Suppressor macrophage treated with lipopolysaccharide for 4 hours (primary cell): ENCODE data around the gene PCF11.

Experiments used
- DNase-seq: peaks from one replicate; pipeline ENCODE4 v3.0.0-alpha.2; 2020

PCF11 gene

DNA sequence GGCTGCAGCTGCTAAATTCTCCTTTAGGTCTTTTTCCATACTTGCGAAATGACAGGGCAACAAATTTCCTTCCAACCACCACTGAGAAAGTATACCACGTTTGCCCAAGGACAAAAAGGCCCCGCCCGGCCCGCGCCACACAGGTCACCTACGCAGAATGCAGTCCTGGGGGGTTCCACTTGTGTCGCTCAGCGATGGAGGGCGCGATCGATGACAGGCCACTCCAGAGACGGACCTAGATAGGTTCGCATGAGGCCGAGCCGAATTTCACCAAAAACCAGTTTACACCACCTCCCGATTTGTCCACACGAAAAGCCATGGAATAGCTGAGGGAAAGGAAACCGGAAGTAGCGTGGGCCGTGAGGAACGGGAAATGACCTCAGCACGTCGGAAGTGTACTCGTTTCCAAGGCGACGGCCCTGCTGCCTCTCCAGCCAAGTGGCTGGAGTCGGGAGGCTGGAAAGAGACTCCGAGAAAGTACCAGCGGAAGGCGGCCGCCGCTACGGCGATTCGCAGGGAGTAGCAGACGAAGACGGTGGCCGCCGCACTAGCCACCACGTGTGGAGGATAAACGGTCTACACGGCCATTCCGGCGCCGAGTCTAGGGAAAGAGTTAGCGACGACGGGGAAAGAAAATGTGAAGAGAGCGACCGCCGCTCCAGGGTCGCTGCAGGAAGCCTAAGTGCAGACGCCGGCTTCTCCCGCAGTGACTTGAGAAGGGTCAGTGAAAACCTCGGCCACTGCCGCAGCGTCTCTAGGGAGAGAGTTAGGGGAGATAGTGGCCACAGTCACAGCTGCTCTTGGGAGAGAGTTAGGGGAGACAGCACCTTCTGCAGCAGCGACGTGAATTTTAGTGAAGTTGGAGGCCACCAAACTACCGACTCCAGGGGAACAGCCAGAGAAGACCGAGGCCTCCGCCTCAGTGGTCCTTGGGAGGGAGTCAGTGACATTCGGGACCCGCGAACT is 36.7 kb downstream of the PCF11 start, which contains the start of gene ANKRD42:
Gene ANKRD42 (plus strand): TSS at position 398 of the 966 bp plus-strand sequence. CDS start 959 bp downstream, outside the sequence.
- DNase-seq = peak; percentile 97

DNA sequence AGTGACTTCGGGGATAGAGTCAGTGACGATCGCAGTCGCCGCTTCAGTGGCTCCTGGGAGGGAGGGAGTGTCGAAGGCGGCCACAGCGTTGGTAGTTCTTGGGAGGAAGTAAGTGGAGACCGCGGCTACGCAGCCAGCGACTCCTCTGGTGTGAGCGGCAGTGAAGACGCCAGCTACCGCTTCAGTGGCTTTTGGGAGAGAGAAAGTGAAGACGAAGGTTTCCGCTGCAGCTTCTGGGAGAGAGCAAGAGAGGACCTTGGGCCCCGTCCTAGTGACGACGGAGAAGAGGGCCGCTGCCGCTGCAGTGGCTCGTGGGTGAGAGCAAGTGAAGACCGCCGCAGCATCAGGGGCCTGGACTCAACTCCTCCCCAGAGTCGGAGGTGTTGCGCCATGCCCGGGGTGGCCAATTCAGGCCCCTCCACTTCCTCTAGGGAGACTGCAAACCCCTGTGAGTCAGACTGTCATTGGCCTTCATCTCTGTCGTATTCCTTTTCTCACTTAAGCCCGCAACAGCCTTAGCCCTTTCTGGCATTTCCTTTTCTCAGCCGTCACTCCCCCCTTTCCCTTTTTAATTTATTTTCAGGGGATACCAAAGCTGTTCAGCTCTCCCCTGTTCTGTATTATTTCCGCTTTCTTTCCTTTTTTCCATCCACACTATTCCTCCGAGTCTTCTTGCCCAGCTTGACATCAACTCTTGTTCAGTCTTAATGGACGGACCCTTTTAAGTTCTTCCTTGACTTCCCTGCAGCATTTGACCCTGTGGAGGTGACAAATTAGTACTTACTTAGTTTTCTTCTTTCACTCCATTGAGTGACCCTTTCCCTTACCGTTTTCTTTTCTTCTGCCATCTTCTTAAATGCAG is 37.6 kb downstream of the PCF11 start:
- DNase-seq = peak; percentile 85

DNA sequence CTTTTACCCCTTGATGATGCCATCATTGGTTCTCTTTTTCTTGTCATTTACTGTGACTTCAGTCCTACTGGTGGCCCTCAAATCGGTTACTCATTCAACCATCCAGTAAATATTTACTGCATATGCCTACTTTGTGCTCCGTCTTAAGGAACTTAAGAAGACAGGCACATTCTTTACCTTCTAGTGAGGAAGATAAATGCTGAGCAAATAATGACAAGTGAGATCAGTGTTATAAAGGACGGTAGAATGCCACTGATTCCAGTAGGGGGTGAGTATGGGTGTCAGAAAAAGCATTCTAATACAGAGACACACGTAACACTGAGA is 38.2 kb downstream of the PCF11 start:
- DNase-seq = peak; percentile 54

DNA sequence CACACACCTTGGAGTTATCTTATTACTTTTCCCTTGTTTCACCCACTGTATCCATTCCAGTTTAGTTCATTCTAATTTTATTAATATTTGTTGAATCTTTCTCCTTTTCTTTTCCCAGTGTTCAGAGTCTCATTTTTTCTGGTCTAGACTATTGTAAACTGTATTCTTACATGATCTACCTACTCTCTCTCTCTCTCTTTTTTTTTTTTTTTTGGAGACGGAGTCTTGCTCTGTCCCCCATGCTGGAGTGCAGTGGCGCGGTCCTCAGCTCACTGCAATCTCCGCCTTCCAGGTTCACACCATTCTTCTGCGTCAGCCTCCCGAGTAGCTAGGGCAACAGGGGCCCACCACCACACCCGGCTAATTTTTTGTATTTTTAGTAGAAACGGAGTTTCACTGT is 38.7 kb downstream of the PCF11 start:
- no peak for DNase-seq

DNA sequence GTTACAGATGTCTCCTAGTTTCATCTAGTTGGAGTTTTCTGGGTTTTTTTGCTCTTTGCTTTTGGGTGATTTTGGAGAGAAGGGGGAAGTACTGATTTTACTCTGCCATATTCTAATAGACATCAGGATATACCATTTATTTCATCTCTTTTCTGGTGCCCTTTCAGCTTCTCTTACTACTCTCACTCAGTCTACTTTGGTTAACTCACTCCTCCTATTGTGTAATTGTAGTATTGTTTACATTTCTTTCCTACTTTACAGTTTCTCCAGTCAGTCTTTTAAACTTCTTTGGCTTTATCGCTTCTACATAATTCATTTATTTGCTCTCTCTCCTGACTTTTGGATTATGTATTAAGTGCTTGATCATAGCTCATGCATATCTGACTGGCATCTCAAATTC is 43.1 kb downstream of the PCF11 start:
- DNase-seq = no peak

DNA sequence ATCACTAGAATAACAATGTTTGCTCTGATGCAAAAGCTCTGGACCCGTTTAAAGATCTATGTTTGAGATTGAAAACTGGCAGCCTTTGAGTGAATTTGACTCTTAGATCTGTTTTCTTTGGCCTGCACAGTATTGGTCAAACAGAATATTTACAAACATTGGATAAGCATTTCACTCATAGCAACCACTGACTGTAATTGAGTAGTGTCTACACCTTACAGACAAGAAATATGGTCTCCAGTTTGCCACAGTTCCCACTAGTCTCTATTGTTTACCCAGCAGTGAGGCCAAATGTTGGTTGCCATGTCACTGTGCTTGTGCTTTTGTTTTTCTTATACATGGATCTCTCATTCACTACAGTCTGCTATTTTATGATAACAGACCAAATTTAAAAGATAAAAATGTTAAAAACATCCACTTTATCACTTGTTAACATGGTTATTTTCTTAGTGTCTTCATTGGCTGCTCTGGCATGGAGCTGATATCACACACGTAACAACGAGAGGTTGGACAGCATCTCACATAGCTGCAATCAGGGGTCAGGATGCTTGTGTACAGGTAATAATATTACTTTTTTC is 48.8 kb downstream of the PCF11 start:
- no peak for DNase-seq

DNA sequence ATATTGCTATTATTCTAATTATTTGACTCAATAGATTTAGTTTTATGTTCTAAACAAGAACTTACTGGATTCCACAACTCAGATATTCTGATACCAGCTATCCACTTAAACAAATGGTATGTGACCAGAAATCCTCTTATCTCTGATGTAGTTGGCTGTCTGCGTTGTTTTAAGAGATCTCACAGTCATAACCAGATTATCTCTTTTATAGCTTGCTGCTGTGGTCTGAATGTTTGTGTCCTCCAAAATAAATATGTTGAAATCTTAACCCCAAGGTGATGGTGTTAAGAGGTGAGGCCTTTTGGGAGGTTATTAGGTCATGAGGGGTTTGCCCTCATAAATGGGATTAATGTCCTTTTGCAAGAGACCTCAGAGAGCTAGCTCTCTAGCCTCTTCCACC is 49.3 kb downstream of the PCF11 start:
- no peak for DNase-seq

DNA sequence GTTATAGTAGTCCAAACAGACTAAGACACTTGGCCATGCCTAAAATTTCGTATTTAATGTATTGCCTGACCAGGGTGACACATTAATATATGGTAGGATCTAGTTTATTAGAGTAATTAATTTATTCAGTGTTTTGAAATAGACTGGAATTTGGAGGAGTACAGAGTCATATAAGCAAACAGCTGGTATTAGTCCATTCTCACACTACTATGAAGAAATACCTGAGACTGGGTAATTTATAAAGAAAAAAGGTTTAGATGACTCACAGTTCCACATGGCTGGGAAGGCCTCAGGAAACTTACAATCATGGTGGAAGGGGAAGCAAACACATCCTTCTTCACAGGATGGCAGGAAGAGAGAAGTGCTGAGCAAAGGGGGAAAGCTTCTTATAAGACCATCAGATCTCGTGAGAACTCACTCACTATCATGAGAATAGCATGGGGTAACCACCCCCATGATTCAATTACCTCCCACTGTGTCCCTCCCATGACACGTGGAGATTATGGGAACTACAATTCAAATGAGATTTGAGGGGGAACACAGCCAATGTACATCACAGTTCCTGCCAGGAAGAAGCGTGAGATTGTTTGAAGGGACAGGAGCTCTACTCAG is 49.9 kb downstream of the PCF11 start:
- DNase-seq = peak; percentile 12

DNA sequence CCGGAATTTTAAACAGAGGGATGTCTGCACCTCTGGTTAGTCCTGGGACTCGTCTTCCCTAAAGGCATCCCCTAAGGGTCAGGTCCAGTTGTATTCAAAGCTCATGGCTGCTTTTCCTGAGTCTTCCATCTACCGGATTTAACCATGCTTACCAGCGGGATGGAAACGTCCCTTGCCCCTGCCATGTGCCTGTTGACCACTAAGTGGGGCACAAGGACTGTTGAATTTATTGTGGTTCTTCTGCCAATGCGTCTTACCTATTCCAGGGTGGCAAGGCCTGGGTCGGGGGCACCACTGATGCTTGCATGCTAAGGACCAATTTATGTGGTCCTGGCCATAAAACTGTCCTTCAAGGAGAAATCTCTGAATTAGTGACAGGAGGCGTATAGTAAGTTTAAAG is 62.2 kb downstream of the PCF11 start:
- no peak for DNase-seq

DNA sequence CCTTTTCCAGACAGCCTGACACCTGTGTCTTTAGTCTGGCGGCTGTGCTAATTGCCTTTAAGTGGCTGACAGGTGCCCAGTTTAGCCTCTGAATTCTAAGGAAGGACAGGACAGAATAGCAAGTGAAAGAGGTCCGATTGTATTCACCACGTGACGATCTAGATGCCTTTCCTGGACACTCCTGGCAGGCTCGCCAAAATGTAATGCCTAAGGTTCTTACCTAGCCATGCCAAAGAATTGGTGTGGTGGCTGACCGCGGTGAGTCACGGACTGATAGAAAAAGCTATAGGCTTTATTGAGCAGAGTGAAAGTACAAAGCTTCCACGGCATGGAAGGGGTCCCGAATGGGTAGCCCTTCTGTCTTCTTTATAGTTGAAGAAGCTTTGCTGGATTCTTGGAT is 63.3 kb downstream of the PCF11 start:
- no peak for DNase-seq

DNA sequence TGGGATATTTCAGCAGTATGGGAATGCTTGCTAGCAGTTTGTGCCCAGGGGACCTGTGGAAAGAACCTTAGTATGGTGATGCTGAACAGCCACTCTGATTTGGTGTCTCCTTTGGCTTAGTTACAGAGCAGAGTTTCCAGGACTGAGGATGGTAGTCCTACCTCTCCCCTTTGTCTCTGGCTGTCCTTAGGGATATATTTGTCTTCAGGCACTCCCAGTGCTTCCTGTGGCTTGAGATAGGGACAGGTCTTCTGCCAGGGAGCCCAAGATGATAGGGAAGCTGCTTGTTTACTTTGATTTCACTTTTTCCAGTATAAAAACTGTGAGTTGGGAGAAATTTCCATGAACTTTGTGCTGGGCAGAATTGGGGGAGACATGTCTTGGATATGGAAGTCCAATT is 64.8 kb downstream of the PCF11 start:
- no peak for DNase-seq

DNA sequence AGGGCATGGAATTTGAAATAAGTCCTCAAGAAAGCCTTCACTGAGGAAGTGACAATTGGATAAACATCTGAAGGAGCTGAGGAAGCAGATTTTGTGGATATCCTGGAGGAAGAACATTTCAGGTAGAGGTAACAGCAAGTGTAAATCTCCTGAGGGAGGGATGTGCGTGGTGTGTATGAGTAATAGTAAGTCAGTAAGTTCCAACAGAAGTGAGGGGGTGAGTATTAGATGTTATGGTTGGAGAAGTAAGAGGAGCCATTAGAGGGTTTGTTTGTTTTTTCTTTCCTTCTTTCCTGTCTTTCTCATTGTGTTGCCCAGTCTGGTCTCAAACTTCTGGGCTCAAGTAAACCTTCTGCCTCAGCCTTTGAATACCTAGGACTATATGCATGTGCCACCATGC is 65.6 kb downstream of the PCF11 start:
- DNase-seq = no peak

DNA sequence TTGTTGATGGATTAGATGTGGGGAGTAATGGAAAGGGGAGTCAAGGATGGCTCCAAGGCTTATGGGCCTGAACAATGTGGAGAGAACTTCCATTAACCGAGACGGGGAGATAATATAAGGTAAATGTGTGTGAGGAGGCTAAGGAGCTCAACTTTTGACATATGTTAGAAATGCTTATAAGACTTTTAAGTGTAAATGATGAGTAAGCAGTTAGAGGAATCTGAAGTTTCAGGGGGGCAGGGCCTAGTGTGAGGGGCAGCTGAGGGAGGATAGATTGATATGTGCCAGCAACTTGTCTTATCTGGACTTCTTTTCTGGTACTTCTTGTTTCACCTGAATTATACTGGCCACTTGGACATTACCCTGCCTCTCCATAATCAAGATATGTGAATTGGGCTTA is 66.5 kb downstream of the PCF11 start:
- no peak for DNase-seq

DNA sequence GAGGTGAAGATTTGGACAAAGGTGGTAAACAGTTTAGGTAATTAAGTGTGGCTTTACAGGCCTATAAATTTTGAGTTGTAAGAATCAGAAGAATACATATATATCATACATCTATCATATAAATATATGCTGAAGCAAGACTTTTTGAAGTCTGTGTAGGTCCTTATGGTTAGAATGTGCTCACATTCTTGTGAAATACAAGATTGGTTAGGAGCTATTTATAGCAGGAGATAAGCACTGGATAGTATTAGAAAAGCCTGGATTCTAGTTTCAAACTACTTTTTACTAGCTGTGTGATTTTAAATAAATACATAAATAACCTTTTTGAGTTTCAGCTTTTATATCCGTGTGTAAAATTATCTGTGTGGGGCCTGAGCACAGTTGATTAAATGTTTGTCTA is 78.9 kb downstream of the PCF11 start:
- DNase-seq = no peak
